Stimulated activated CD4-positive, alpha-beta T cell treated with anti-CD3 and anti-CD28 coated beads, Interleukin-1b, Interleukin-23, amount 100 ng/mL, for 48 hours (primary cell): ENCODE data around the gene DSCAML1.

Source experiments
- DNase-seq: peaks from one replicate; pipeline ENCODE4 v3.0.0-alpha.2; 2020

DSCAML1 gene

DNA sequence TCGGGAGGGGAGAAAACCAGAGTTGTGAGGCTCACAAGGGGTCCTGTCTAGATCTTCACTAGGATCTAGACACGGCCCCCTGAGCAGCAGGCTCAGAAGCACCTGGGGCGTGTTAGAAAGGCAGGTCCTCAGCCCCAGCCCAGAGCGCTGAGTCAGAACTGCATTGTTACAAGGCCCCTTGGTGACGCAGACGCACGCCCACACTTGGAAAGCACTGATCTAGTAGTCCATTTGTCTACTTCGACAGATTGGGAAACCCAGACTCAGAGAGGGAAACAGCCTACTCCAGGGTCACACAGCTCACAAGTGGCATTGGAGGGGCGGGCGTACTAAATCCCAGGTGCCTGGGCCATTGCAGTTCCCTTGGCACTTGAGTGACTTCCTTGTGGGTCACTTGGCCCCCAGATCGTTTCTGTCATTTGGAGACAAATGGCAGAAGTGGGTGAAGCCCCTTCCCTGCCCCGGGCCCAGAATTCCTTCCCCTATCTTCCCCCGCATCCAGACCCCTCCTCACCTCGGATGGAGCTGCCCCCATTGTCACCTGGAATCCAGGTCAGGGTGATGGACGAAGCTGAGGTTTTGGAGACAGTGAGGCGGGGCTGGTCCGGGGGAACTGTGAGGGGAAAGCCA is 358.5 kb downstream of the DSCAML1 start:
- no peak for DNase-seq

DNA sequence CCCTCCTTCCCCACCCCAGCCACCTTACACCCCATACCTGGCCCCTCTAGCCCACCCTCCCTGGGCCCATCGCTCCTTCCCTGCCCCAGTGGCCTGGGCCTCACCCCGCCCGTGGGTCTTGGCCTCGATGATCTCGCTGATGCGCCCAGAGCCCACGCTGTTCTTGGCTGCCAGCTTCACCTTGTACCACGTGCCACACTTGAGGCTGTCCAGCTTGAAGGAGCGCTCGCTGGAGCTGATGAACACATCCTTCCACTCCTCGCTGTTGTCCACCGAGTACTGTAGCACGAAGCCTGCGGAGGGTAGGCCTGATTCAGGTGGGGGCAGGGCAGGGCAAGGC is 359.3 kb downstream of the DSCAML1 start:
- no peak for DNase-seq

DNA sequence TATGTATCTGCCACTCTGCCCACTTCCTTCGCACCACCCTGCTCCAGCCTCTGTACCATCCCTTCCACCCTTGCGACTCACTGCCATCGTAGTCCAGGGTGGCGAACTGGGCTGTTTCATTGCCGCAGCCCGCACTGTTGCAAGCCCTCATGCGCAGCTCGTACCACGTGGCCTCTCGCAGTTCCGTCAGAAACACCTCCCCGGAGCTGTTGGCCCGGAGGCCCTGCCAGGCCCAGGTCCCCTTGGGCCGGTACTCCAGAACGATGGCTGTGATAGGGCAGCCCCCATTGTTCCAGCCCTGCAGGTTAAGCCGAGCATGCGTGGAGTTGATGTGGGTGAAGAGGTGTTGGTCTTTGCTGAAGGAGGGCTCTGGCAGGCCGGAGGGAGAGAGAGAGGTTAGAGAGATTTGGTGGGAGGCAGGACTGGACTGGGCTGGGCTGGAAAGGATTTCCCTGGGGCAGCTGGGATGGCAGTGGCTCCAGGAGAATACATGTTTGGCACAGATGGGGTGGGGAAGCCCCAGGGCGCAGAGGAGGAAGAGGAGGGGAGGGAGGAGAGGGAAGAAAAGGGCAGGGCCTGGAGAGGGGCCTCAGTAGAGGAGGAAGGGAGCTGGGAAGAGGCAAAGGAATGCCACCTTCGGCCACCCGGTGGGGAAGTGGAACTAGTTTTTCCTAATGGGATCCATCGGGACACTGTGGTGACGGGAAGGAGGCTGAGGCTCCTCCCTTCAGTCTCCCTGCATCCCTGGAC is 359.8 kb downstream of the DSCAML1 start:
- no peak for DNase-seq

DNA sequence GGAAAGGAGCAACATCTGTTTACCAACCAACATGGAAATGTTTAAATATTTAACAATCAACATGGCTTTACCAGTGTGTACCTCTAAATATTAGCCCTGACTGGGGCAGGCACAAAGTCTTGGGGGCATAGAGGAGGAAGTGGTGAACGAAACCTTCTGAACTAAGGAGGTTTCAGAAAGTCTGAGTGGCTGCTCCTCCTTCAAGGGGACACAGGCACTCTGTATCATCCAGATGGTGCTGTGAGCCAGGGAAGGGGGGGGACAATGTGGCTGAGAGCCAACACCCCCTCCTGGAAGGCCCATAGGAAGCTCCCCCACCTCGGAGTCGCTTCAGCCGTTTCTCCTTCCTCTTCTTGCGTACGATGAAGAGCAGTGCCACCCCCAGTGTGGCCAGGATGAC is 361.7 kb downstream of the DSCAML1 start:
- DNase-seq, result no peak

DNA sequence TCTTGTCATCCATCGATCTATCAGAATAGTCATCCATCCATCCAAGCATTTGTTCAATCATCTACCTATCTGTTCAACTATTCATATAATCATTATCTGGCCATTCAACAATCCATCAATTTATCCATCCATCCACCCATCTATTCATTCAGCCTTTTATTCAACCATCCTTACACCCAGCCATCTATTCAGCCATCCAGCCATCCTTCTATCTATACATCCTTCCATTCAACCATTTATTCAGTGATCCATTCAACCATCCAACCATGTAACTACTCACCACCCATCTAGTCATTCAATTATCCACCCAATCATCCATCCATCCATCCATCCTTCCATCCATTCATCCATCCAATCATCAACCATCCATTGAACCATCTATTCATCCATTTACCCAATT is 362.5 kb downstream of the DSCAML1 start:
- no peak for DNase-seq

DNA sequence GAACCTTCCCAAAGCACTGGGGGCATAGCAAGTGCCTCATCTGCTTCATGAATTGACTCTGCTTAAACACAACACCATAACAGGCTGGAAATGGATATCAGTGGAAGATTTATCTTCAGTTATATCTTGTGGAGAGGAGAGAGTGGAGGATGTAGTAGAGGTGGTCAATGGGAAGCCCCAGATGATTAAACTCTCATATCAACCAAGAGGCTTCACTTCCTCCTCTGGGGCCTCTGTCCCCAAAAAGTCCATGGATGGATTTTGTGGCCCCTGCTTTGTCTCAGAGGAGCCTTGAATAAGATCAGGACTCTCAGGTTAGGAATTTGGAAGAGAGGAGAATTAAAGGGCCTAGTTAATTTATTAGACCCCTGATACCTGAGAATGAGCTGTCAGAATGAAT is 363.3 kb downstream of the DSCAML1 start:
- DNase-seq, result no peak

DNA sequence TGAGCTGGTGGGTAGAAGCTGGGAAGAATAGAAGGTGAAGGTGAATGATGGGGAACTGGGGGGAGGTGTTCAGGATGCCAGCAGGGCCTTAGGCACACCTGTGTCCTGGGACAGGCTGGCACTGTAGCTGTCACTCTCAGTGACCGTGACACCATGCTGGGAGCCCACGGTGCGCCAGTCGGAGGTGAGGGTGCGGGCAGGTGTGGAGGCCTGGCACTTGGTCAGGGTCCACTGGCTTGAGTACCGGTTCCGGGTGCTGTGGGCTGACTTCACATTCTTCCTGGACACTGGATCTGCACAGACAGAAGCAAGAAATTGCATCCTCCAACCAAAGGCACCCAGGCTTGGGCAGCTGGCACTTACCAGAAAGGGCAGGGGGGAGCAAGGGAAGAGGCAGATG is 365.6 kb downstream of the DSCAML1 start:
- DNase-seq, result no peak

DNA sequence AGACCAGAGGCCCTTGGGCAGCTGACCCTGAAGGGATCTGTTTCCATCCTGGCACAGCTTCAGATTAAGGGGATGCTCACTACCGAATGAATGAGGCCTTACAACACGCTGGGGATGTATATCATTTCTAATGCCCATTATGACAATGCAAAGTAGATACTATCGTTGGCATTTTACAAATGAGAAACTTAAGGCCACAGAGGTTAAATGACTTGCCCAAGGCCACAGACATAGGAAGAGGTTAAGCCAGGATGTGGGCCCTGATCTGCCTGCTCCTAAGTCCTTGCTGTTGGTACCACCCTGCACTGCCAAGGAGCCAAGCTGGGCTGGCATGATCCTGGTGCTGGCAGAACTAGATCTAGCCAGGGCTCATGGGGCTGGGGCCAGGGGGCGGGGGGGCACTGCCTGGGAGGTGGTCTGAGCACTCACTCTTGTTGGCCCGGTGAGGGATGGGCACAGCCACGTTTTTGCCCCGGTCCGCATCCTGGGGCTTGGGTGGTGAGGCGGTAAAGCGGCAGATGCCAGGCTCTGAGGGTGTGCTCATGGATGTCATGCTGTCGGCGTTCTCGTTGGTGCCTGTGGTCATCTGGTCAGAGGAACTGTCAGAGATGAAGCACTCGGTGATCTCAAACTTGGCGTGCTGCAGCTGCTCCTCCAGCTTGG is 366.6 kb downstream of the DSCAML1 start:
- no peak for DNase-seq

DNA sequence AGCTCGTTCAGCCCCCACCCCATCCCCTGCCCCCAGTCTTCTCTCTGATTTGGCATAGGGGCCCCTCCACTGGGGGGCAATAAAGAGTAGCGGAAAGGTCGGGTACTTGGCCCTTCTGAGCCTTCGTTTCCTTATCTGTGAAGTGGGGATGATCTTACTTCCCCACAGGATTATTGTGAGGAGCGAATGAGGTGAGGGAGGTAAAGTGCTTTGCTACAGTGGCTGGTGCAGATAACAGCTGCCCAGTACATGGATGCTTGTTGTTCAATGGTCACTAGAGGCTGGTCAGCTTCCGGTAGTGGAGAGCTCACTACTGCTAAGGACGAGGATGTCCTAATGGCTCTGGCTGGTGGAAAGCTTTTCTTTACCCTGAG is 368.2 kb downstream of the DSCAML1 start:
- no peak for DNase-seq

DNA sequence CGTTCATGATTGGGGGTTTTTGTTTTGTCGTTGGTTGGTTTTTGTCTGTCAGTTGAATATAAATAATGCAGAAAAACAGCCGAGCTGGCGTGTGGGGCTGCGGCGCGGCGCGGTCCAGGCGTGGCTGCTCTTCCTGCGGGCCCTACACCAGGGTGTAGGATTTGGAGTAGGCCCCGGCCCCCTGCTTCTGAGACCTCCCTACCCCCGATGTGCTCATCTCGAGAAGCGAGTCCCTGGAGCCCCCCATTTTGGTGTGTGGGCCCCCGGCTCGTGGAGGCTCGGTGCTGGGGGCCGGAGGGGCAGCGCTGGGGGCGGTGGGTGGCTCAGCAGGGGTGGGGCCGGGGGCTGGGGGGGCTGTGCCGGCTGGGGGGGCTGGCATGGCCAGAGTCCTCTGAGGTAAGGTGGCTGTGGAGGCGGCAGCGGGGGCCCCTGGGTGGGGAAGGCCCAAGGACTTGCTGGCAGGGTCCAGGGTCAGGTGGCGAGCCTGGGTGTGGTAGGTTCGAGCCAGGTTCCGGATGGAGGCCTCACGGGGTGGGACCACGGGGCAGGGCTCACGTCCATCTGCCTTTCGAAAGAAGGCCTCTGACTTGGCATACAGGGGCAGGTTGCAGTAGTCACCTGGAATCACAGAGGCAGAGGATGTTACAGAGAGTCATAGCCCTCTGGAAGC is 368.7 kb downstream of the DSCAML1 start:
- DNase-seq, result no peak

DNA sequence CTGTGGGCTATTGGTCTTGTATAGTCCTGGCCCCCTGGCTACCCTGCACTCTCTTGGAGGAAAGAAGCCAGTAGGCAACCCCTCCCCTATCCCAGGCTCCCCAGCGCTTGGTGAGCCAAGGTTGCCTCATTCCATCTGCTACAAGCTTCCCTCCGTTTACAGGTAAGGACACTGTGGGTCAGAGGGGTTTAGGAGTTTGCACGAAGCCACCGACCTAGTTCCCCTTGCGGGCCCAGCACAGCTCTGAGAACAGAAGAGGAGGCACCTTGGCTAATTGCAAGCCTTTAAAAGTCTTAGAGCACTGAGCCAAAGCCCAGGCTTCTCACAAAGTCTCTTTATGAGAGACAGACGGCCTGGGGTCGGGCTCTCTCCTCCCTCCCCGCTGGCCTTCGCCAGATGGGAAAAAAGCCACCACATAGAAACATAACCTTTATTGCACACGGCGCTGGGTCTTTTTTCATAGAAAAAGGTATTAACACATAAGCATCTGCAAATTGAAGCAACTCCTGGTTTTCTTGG is 369.6 kb downstream of the DSCAML1 start:
- no peak for DNase-seq

DNA sequence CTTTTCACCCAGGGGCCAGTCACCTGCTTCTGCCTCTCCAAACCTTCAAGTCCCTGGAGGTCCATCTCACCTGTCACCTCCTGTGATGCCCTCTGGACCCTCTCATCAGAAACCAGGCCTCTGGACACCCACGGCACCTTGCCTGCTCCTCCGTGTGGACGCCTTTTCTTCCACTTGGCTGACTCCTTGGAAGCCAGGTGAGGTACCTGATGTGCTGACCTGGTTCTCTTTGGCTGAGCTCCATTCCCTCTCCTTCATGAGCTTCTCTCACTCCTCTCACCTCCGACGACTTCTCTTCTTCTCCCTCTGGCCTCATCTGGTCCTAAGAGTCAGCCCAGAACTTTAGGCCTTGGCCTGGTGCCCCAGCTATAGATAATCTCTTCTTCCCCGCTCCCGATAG is 370.1 kb downstream of the DSCAML1 start:
- no peak for DNase-seq

DNA sequence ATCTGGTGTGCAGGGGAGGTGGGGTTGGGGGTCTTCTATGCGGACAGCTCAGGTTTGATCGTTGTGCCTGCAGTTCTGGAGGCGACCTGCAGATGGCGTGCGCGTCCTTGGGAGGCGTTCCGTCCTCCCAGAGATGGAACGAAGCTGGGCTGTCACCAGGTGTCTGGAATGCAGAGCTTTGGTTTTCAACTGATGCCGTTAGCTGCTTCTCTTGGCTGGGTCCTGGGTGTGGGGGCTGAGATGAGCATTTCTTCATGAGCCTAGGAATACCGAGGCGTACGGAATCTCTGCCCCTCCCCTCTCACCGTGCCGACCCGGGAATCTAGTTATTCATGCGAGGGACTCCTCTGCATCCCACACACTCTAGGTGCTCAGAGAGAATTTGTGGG is 370.7 kb downstream of the DSCAML1 start:
- DNase-seq, result peak; percentile 67

DNA sequence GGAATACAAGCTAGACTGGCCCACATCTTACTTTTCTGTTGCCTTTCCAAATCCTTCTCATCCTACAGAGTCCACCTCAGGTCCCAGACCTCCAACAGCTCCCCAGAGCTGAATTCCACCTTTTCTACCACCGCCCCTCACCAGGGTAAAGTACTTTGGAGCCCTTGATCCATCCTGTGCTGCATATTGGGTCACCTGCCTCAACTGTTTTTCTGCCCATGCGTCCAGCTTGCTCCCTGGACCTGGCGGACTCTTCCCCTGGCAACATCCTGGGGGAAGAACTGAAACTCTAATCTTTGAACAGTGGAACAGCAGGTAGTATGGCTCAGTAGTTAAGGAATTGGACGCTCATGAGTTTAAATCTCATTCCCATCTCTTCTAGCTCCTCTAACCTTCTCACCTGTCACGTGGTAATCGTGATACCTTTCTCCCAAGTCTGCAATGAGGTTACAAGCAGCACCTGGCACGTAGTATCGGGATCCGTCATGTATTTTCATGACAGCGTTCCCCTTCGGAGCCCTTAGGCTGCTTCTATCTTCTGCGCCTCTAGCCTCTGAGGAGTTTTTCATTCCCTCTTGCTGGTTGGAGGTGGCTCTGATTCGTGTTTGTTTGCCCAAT is 371.2 kb downstream of the DSCAML1 start:
- DNase-seq, result no peak

DNA sequence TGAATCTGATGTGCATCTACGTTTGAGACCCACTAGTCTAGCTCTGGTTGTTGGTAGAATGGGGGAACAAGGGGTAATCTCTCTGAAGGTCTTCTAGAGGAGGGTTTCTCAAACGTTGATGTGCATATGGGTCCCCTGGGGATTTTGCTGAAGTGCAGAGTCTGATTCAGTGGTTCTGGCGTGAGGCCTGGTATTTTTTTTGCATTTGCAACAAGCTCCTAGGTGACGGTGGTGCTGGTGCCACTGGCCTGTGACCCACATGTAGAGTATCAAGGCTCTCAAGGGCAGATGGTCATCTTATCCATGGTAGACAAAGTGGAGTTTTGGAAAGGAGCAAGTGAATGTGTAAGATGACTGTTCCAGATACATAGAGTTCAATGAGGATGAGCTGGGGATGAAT is 372.2 kb downstream of the DSCAML1 start:
- no peak for DNase-seq

DNA sequence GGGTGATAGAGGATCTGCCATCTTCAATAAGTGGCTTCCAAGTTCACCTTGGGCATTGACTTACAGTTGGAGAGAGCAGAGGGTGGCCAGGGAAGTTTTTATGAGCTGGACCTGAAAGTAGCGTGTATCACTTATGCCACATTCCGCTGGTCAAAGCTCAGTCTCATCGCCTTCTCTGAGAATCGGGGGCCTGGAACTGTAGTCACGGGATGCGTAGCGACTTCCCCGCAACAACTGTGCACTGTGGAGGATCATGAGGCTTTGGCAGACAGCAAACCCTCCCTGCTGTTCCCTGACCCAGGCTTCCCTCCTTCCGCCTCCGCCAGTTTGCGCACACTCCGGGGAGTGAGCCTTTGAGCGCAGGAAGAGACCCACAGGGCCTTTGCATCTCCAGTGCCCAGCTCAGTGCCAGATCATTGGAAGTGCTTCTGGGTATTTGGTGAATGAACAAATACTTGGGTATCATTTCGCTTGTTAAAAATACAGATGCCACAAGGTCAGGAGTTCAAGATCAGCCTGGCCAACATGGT is 373.9 kb downstream of the DSCAML1 start:
- DNase-seq, result no peak

DNA sequence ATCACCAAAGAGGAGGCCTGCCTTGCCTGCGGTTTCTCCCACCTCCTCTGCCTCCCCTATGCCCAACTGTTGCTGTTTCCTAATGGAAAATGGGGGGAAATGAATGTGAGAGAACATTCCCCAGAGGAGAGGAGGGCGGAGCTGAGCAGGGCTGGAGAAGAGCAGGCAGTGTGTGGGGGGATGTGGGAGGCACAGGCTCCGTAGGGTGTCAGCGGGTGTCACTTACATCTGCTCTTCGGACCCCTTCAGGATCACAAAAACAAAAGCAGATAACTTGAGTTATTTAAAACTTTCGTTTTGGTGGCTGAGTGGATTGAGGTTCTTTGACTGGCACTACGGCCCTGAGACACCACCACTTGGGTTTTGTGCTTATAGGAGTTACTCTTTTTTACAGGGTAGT is 375.5 kb downstream of the DSCAML1 start:
- DNase-seq, result no peak

DNA sequence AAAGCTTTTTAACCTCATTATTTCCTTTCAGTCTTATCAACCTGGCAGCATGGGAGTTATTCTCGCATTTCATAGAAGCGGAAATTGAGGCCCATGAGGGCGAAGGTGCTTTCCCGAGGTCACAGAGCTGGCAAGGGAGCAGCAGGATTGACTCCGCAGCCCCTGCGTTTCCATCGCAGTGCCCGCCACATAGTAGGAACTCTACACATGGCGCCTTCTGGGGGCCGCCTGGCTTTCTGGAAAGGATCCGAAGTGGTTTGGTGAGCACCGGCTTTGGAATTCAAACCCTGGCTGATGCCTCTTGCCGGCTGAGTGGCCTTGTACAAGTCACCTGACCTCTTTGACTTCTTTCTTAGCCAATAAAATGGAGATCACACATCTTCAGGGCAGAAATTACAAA is 376.0 kb downstream of the DSCAML1 start:
- DNase-seq, result no peak

DNA sequence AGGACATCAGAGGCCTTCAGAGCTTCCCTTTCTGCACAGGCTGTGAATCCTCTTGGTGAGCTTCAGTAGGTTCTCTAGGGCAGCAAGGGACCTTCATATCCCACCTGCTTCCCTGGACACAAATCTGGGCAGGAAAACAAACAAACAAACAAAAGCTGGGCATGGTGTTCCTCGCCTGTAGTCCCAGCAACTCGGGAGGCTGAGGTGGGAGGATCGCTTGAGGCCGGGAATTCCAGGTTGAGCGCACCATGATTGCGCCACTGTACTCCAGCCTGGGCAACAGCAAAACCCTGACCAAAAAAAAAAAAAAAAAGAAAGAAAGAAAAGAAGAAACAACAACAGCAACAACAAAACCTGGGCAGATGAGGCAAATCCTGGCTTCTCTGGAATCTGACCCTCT is 376.4 kb downstream of the DSCAML1 start:
- no peak for DNase-seq

DNA sequence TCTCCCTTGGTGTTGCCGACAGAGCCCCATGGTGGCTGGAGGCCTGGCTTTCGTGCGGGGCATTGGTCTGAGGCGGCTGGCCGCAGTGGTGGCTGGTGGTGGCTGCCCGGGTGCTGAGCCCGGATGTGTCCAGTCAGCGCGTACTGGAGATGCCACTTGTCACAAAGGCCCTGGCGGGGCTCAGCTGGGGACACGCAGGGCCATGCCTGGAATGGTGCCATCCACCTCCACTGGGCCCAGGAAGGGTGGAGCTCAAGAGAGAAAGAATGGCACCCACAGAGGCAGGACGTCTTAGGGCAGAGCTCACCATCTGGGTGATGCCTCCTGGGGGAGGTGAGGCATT is 376.9 kb downstream of the DSCAML1 start:
- DNase-seq, result no peak

DNA sequence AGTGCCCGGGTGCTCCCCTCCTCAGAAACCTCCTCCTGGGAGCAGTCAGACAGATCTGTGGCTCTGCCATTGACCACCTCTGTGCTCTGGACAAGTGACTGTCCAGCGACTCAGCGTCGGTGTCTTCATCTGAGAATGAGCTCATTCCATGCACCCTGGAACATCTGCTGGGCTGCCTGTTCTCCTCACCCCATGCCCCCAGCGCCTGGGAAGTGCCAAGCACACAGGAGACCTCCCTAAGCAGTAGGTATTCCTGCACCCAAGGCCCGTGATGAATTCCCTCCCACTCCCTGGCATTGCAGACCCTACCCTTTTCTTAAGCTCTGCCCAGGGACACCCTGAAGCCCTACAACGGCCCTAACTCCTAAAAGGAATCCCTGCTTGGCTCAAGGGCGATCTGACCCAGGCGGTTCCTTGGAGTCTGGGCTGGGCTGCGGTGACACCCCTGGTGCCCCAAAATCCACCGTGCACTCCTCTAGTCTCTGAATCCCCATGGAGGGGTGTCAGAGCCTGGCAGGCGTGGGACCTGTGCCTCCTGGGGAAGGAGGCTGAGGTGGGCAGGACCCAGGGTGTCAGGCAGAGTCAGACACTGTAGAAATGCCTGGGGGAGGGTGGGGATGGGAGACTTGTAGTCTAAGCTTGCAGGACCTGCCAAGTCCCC is 377.4 kb downstream of the DSCAML1 start:
- no peak for DNase-seq

DNA sequence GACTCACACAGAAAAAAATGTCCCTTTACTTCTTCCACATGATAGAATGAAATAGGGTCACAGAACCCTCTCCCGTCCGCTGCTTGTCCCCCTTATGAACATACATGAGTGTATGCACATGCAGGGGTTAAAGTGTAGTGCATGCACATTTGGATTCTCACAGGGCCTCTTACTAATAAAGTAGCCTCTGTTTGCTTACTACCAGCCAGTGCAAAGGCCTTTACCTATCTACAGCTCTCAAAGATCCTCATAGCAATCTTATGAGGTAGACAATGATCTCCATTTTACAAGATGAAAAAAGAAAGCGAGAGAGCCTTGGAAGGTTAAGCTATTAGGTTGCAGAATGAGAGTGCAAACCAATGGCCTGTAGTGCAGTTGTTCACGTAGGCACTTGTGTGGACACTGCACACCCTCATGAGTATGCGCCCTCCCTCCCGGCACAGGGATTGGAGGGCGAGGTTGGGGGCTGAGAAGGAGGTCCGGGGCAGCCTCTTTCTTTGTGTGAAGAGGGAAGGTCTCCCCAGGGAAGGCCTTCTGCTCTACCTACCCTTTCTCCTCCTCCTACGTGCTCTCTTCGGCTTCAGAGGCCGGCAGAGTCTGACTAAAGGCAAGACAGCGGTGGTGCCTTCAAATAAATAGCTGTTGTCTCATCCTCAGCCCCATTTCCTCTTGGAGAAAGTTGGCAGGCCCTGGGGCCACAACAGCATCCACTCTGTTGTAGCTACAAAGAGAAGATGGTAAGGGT is 378.1 kb downstream of the DSCAML1 start:
- DNase-seq, result no peak
